GM12864 (cell line): ENCODE data around the gene SCLT1.

Experiments used
- DNase-seq: peaks from one replicate; pipeline ENCODE4 v3.0.0-alpha.2; 2011; ENCODE audit warnings: low read depth
- H3K4me3 ChIP-seq: 2 replicates; pipeline ENCODE4 v1.5.1; 2011; ENCODE audit warnings: mild to moderate bottlenecking, low read depth, low read length, control low read depth
- CTCF ChIP-seq: IDR thresholded peaks from 2 replicates; pipeline ENCODE4 v1.5.1; 2011; ENCODE audit warnings: low read depth, mild to moderate bottlenecking, moderate library complexity, low read length, control low read depth, inconsistent platforms; ENCODE audit errors: missing control alignments

SCLT1 gene

GRCh38 chr4:128973384-128973783, 120.0 kb downstream of the SCLT1 start:
- DNase-seq, result no peak
- H3K4me3 ChIP-seq, result no peak overlapping the region
- TF ChIP-seq CTCF, result no peak

DNA sequence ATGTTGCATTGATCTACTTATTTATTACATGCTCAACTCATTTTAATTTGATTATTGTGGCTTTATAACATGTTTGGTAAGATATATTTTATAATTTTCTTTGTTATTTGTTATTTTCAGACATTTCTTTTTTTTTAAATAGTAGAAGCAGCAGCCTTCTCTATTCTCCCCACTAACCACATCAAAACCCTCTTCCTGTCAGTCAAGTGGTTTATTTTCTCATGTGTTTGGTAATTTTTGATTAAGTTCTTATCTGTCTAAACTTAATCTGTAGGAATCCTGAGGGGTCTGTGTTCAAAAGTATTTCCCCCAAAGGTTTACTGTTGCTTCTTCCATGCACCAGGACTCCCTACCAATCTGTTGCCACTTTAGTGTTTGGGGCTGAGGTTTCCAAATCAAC, 131.9 kb downstream of the SCLT1 start:
- no peak overlapping the region for H3K4me3 ChIP-seq
- no peak for TF ChIP-seq CTCF
- no peak for DNase-seq

GRCh38 chr4:128958194-128958593, 135.1 kb downstream of the SCLT1 start:
- no peak for DNase-seq
- TF ChIP-seq CTCF, result no peak
- H3K4me3 ChIP-seq, result no peak overlapping the region

- DNase-seq, result no peak
- no peak overlapping the region for H3K4me3 ChIP-seq
- TF ChIP-seq CTCF, result no peak
These were observed 135.9 kb downstream of the SCLT1 start for GRCh38 chr4:128957459-128957858.

DNA sequence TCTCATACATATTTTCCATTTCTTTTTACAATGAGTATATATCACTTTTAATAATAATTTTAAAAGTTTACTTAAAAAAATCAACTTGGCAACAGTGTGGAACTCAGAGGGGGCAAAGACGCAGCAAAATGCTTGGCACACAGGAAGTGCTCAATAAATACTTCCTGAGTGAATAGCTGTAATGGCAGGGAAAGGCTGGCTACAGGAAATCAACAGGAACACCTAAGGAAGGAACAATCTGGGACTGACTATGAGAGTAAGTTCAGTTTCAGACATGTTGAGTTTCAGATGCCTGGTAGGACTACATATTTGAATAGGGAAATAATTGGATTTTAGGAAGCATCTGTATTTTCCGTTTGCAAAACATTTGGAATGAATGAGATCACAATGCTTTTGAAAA, 137.6 kb downstream of the SCLT1 start:
- no peak for TF ChIP-seq CTCF
- DNase-seq, result no peak
- no peak overlapping the region for H3K4me3 ChIP-seq

DNA sequence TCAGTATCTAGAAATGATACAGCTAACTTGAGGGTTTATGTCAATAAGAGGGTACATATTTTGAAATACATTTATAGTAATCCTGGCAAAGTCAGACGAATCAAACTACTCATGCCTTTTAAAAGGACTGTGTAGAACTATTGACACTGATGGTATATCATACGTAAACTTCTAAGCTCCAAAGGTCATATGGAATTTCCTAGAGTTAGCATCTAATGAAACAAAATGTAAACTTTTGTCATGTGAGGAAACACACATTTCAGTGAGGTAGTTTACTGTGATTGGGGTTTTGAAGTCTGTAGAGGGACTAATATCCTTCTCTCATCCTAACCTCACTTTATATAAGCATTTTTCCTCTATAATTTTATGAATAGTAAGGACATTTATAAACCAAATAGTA, 138.4 kb downstream of the SCLT1 start:
- no peak for DNase-seq
- TF ChIP-seq CTCF, result no peak
- no peak overlapping the region for H3K4me3 ChIP-seq

- DNase-seq, result no peak
- no peak for TF ChIP-seq CTCF
- H3K4me3 ChIP-seq, result no peak overlapping the region
These were observed 142.0 kb downstream of the SCLT1 start for GRCh38 chr4:128951316-128951715.
